Sigmoid colon (tissue), 4 donors: ENCODE measurements around the gene TWNK.

ENCODE experiments used
- EP300 ChIP-seq, 4 donors: sonication (generic); formaldehyde crosslinking; IDR thresholded peaks; one replicate each; pipeline ENCODE4 v1.6.1; 2017; ENCODE audit warnings: antibody characterized with exemption in 4 of 4
- POLR2A ChIP-seq, 2 donors: fragments of 450-650 bp; IDR thresholded peaks; one replicate each; pipeline ENCODE4 v1.6.1; 2016; ENCODE audit warnings: antibody characterized with exemption in 2 of 2, mild to moderate bottlenecking in 2 of 2, moderate library complexity in 2 of 2
- POLR2AphosphoS5 ChIP-seq, 4 donors: sonication (generic); formaldehyde crosslinking; IDR thresholded peaks; one replicate each; pipeline ENCODE4 v1.6.1; 2017; ENCODE audit warnings: antibody characterized with exemption in 4 of 4
- TF ChIP-seq, protein P1 (sequence below), 4 experiments: fragments of 450-650 bp in 3 of 4; fragments of 200-600 bp in 1 of 4; IDR thresholded peaks; one replicate each; pipeline ENCODE4 v1.5.1; 2016 to 2019; ENCODE audit warnings: antibody characterized with exemption in 4 of 4, mild to moderate bottlenecking in 3 of 4, moderate library complexity in 2 of 4

DNA sequence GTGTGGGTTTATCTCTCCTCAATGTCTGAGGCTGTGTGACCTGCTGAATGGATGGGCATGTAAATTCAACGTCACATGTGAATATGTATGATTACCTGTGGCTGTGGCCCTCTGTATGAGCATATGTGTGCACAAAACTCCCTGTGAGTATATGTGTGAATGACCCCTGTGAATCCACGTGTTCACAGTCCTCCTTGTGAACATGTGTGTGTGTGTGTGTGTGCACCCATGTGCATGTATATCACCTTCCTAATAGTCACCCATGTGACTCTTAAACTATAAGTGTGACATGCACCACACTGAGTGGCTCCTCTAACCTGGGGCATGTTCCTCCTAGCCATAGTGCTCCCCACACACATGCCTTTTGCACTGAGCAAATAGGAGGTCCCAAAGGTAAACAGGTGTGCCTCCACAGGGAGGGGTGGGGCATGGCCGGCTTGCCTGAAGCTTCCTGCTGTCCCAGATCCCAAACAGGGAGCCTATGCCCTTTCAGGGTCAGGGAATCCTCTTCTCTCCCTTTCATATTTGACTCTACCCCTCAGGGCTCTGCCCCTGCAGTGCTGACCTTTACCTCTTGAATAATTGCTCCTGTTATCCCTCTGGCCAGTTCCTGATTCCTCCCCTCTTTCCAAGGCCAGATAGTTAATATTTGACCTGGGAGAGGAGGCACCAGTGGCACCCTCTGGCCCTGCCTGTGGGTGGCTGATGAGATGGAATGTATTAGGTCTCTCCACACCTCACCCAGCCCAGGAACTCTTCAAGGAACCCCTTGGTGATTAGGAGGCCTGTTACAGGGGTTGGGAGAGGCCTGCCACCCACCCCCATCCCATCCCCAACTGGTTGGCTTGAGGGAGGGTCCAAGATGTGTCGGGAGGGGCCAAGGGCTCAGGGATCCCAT, 16.2 kb upstream of the TWNK start:
- TF ChIP-seq, protein P1, sequence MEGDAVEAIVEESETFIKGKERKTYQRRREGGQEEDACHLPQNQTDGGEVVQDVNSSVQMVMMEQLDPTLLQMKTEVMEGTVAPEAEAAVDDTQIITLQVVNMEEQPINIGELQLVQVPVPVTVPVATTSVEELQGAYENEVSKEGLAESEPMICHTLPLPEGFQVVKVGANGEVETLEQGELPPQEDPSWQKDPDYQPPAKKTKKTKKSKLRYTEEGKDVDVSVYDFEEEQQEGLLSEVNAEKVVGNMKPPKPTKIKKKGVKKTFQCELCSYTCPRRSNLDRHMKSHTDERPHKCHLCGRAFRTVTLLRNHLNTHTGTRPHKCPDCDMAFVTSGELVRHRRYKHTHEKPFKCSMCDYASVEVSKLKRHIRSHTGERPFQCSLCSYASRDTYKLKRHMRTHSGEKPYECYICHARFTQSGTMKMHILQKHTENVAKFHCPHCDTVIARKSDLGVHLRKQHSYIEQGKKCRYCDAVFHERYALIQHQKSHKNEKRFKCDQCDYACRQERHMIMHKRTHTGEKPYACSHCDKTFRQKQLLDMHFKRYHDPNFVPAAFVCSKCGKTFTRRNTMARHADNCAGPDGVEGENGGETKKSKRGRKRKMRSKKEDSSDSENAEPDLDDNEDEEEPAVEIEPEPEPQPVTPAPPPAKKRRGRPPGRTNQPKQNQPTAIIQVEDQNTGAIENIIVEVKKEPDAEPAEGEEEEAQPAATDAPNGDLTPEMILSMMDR (IDR thresholded peaks at IDR 0.05), result no peak
- TF ChIP-seq POLR2AphosphoS5 (IDR thresholded peaks at IDR 0.05) (no peak), POLR2A (IDR thresholded peaks at IDR 0.05) (no peak), EP300 (IDR thresholded peaks at IDR 0.05) (no peak)
